Measurements from ENCODE around the gene PRMT7. TPM values are rescaled to one million over a fixed set of nuclear protein-coding genes. Genes with fewer than 3 reads are reported as not detected.

Gene PRMT7
- total RNA-seq, 1 experiment from 2014 or later = 49.4 TPM

- TF ChIP-seq CTCF (IDR thresholded peaks at IDR 0.05; ENCODE audit: unreplicated experiment) = no peak
- intact Hi-C loops (cut with micrococcal nuclease; ENCODE audit: unreplicated experiment) = no loop called here
- Mint-ChIP-seq H3K27me3 (ENCODE audit: unreplicated experiment) (no peaks in the 10 kb centered on the region), H3K4me1 (ENCODE audit: low read depth, unreplicated experiment) (peaks cover 14% of the 10 kb centered on the region), H3K27ac (ENCODE audit: unreplicated experiment) (no peak overlapping the region), H3K4me3 (ENCODE audit: low read depth, unreplicated experiment) (no peak overlapping the region), H3K36me3 (ENCODE audit: insufficient read depth, unreplicated experiment) (peaks cover 3% of the 10 kb centered on the region), H3K9me3 (ENCODE audit: low read depth, unreplicated experiment) (no peaks in the 10 kb centered on the region)
- DNase-seq = no peak
- CTCF ChIA-PET = no interaction called here
- BruUV-seq (replicated peaks) = no TSS peak
Observed at GRCh38 chr16:68272507-68273209, 38.2 kb upstream of the PRMT7 start.

GRCh38 chr16:68273459-68273858, 37.4 kb upstream of the PRMT7 start:
- no peak overlapping the region for H3K4me3 Mint-ChIP-seq (ENCODE audit: low read depth, unreplicated experiment)
- H3K36me3 Mint-ChIP-seq (ENCODE audit: insufficient read depth, unreplicated experiment) = peaks cover 3% of the 10 kb centered on the region
- CTCF ChIA-PET = no interaction called here
- no peaks in the 10 kb centered on the region for H3K9me3 Mint-ChIP-seq (ENCODE audit: low read depth, unreplicated experiment)
- peaks cover 7% of the 10 kb centered on the region for H3K4me1 Mint-ChIP-seq (ENCODE audit: low read depth, unreplicated experiment)
- no peaks in the 10 kb centered on the region for H3K27me3 Mint-ChIP-seq (ENCODE audit: unreplicated experiment)
- no TSS peak for BruUV-seq (replicated peaks)
- no peak for DNase-seq
- intact Hi-C loops (cut with micrococcal nuclease; ENCODE audit: unreplicated experiment) = no loop called here
- TF ChIP-seq CTCF (IDR thresholded peaks at IDR 0.05; ENCODE audit: unreplicated experiment) = no peak
- no peak overlapping the region for H3K27ac Mint-ChIP-seq (ENCODE audit: unreplicated experiment)

- intact Hi-C loops (cut with micrococcal nuclease; ENCODE audit: unreplicated experiment) = no loop called here
- H3K27me3 Mint-ChIP-seq (ENCODE audit: unreplicated experiment) = no peaks in the 10 kb centered on the region
- DNase-seq = no peak
- no peak for TF ChIP-seq CTCF (IDR thresholded peaks at IDR 0.05; ENCODE audit: unreplicated experiment)
- H3K4me3 Mint-ChIP-seq (ENCODE audit: low read depth, unreplicated experiment) = no peak overlapping the region
- CTCF ChIA-PET = no interaction called here
- BruUV-seq (replicated peaks) = no TSS peak
- no peaks in the 10 kb centered on the region for H3K9me3 Mint-ChIP-seq (ENCODE audit: low read depth, unreplicated experiment)
- peaks cover 3% of the 10 kb centered on the region for H3K36me3 Mint-ChIP-seq (ENCODE audit: insufficient read depth, unreplicated experiment)
- H3K4me1 Mint-ChIP-seq (ENCODE audit: low read depth, unreplicated experiment) = peaks cover 7% of the 10 kb centered on the region
- no peak overlapping the region for H3K27ac Mint-ChIP-seq (ENCODE audit: unreplicated experiment)
Observed at GRCh38 chr16:68273896-68274295, 36.9 kb upstream of the PRMT7 start.

- H3K27me3 Mint-ChIP-seq (ENCODE audit: unreplicated experiment) = no peaks in the 10 kb centered on the region
- no peak for TF ChIP-seq CTCF (IDR thresholded peaks at IDR 0.05; ENCODE audit: unreplicated experiment)
- DNase-seq = no peak
- intact Hi-C loops (cut with micrococcal nuclease; ENCODE audit: unreplicated experiment) = no loop called here
- no peak overlapping the region for H3K27ac Mint-ChIP-seq (ENCODE audit: unreplicated experiment)
- no peaks in the 10 kb centered on the region for H3K9me3 Mint-ChIP-seq (ENCODE audit: low read depth, unreplicated experiment)
- no TSS peak for BruUV-seq (replicated peaks)
- H3K4me3 Mint-ChIP-seq (ENCODE audit: low read depth, unreplicated experiment) = no peak overlapping the region
- no peaks in the 10 kb centered on the region for H3K36me3 Mint-ChIP-seq (ENCODE audit: insufficient read depth, unreplicated experiment)
- CTCF ChIA-PET = no interaction called here
- H3K4me1 Mint-ChIP-seq (ENCODE audit: low read depth, unreplicated experiment) = peaks cover 1% of the 10 kb centered on the region
Observed at GRCh38 chr16:68274441-68274840, 36.4 kb upstream of the PRMT7 start.

Measured in Calu3 (cell line).